NOMO-1 treated with dmso at 0.1 percent for 144 hours (cell line): ENCODE data around the gene SLC46A3.
"Not testable (repeated sequence)": the region's sequence is repeated elsewhere in the genome, so short reads cannot be mapped to it uniquely, and the experiment has no call there.

Experiments
- DNase-seq: peaks from one replicate; lab custom pipeline; 2025; ENCODE audit not compliant: unreplicated experiment; lab: John Stamatoyannopoulos, UW

The SLC46A3 gene

DNA sequence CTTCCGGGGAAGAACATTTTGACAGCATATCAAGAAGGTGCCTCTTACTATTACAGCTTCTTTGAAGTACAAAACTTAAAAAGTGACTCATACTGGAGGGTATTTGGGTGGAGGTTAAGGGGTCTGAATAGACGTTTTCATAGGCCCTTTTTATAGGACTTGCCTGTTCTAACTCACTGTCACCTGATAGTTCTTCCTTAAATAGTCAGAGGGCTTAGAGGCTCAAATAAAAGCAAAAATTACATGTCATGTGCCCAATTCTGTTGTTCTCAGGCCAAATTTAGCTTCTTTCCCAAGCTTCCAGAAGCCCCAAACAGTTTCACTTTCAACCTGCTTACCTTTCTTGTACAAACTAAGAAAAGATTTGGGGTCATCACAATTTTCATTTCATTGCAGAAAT lies 16.1 kb upstream of the SLC46A3 start:
- no peak for DNase-seq

DNA sequence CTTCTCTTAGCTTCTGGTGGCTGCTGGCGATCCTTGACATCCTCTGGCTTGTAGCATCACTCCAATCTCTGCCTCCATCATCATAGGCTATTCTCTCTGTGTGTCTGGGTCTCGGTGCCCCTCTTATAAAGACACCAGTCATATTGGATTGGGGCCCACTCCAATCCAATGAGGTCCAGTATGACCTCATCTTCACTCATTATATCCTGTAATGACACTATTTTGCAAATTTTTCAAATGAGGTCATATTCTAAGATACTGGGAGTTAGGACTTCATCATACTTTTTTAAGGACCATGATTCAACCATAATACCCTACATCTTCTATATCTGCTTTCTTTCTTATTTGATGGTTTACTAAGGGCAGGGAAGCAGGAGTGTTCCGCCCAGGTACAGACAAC lies 12.0 kb upstream of the SLC46A3 start:
- DNase-seq, result no peak

DNA sequence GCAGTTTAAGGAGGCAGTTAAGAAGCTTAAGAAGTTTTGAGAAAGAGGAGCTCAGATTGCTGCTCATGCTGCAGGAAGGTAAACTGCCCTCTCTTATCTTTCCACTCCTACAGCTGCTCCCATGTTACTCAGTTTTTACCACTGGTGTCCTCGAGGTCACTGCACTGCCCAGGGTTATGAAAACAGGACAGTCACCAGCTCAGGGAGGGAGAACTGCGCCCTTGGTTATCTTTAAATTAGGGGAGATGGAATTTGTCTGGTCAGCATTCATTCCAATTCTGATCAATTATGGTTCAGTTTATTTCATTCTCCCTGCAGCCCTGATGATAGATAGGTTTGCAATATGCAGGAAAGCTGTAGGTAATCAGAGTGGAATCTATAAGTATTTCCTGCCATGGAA lies 10.8 kb upstream of the SLC46A3 start:
- no peak for DNase-seq

DNA sequence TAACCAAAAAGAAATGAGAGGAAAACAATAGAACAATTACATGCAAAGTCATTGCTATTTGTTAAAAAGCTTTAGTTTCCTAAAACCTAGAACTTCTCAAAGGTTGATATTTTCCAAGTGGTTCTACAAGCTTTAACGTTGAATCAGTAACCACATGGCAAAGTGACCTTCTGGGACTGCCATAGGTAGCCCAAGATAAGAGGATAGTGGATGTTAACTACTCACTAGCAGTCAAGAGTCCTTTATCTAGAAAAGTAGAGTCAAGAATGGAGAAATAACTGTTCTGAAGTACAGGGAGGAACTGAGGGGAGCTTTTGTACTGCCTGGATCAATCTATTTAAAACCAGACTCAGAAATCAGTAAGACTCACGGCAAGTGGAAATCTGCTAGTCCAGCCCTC lies 9.9 kb upstream of the SLC46A3 start:
- no peak for DNase-seq

DNA sequence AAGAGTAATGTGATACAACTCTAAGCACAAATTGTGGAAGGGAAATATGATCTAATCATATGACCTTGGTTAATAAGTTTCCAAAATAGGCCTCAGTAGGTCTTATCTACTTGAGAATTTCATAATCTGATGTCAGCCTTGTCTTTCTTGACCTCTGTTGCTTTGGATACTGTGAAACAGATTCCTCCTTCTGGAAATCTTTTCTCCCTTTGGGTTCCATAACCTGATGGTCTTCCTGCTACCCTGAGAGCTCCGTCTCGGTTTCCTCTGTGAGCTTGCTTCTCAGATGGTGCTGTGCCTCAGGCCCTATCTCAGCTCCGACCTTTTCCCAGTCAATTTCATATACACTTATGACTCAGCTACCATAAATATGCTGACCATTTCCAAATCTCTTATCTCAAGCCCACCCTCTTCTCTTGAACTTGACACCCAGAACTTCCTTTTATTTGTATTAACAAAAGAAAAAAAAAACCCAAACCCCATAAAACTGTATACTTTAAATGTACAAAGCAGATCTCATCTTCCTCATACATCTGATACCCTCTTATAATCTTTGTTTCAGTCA lies 6.4 kb upstream of the SLC46A3 start:
- DNase-seq, result no peak

DNA sequence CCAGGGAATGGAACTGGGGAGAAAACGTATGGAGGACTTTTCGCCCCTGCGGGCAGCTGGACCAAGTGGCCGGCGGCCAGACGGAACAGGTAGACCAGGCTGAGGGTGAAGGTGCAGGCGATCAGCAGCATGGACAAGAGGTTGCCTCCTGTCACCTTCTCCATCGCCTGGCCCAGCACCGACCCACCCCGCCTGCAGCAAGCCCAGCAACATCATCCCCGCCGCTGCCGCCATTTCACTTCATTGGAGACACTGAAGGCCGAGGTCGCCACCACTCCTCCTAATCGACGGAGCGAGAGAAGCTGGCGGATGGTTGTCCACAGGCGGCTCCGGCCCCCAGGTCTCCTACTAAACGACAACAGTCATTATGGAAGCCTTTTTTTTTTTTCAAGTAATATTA lies 5.0 kb upstream of the SLC46A3 start:
- DNase-seq, result no peak

DNA sequence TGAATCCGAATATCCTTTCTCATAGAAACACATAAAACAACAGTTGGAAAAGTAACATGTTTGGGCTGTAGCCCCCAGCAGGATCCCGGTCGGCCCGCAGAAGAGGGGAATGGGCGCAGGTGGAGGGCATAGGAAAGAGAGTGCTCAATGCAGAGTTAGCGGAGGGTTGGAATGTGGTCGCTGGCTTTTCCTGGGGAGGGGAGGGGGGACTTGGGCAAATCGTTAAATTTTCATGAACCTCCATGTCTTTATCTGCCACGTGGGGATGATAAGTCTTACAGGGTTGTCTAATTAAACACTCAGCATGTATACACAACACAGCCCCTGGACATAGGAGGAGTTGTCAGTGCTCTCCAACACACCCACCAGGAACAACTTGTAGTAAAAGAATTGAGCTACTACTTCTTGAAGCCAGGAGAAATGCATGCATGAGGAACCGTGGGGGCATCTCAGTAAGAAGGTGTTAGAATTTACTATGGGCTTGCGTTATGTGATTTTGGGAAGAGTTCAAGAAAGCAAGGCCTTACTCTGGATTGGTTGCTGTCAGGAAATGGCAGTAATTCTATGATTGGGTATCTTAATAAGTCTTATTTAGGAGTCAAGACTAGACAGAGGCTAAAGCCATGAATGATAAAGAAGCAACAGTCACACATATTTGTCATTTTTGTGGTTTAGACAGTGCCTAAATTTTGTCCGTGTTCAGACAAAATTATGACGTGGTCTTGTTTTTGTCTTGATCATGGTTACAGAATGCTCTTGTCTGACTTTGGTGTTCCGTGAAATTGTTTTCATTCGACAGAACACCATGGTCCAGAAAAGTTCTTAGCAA lies 671 bp upstream of the SLC46A3 start:
- no peak for DNase-seq

DNA sequence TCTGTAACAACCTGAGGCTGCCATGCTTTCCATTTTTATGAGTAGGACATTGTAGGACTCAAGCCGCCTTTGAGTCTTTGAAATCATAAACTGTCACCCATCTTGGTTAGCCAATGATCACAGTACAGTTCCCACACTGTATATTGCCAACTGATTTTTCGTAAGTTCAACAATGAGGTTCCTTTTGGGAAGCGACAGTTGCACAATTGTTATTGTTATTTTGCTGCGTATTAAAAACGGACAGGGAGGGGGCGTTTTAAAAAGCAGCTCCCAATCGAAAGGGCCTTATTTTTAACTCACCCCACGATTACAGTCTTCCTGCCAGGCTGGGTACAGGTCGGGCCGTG lies 601 bp downstream of the SLC46A3 start:
- DNase-seq, result no peak

DNA sequence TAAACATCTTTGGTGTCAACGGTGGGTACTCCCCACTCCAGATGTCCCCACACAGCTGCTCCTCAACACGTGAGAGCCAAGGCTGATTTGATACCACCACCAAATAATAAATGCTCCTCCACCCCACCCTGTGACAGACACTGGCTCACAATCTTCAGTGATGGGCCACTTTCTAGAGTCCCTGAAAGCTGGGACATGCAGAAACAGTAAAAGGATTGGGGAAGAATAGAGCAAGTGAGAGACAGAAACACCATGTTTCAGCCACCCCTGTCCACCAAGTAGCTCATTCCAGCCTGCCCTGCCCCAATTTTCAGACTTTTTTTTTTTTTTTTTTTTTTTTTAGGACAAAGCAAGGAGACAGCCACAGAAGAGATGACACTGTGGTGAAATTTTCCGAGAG lies 1.6 kb downstream of the SLC46A3 start:
- DNase-seq, result no peak

DNA sequence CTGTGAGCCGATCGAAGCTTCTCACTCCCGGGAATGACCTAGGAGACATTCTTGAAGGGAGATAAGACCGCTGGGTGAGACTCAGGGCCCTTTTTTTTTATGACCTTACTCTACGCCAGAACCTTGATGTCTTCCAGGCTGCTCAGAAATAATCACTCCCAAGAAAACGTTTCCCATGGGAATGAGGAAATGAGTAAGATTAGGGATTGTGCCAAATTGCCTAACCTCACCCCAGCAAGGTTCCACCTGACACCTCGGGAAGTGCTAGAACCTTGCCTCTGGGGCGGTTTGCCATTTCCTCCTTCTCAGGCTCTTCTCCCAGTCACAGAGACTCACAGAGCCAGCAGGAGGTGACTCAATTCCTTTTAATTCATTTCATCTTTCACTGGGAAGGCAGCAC lies 2.3 kb downstream of the SLC46A3 start:
- DNase-seq, result no peak

DNA sequence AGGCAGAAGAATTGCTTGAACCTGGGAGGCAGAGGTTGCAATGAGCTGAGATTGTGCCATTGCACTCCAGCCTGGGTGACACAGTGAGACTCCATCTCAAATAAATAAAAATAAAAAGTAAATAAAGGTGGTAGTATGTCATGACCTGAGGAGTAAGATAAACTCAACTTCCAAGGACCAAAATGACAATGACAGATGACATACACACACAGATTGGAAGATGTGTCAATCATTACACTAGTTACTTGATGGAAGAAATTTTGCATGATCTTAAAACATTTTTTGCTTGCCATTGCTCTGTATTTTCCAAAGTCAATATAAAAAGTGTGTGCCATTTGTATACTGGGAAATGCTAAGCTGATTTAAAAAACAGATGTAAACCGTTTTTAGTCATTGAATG lies 4.1 kb downstream of the SLC46A3 start:
- DNase-seq, result no peak

DNA sequence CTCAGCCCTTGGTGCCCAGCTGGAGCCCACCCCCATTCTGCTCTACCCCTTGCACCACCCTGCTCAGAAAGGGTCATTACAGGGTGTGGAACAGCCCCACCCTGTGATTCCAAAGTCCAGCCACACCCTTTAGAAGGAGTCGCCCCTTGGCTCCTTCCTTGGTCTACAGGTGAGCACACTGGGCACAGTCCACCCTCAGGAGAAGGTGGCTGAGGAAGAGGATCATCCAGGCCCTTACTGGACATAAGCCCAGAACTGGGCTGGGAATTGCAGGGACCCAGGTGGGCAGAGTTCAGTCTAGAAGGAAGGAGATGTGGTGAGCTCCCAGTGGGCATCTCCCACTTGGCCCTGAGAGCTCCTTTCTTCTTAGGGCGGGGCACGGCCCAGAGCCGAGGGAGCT lies 8.6 kb downstream of the SLC46A3 start:
- DNase-seq, result no peak

DNA sequence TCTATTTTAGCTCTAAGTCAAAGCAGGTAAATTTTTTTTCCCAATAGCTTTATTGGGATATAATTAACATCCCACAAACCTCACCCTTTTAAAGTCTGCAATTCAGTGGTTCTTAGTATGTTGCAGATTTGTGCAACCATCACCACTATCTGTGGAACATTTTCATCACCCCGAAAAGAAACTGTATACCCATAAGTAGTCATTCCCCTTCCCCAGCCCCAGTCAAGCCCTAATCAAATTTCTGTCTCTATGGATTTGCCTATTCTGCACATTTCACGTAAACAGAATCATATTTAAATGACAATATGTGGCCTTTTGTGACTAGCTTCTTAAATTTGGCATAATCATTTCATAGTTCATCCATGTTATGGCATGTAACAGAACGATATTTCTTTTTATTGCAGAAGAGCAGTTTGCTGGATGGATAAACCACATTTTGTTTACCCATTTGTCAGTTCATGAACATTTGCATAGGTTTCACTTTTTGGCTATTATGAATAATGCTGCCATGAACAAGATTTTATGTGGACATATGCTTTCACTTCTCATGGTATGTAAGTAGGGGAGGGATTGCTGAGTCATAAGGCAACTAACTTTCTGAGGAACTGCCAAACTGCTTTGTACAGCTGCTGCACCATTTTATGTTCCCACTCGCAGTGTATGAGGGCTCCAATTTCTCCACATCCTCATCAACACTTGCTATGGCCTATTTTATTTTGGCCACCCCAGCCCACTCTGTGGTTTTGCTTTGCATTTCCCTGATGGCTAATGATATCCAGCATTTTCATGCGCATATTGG lies 10.9 kb downstream of the SLC46A3 start:
- peak; percentile 80 for DNase-seq

DNA sequence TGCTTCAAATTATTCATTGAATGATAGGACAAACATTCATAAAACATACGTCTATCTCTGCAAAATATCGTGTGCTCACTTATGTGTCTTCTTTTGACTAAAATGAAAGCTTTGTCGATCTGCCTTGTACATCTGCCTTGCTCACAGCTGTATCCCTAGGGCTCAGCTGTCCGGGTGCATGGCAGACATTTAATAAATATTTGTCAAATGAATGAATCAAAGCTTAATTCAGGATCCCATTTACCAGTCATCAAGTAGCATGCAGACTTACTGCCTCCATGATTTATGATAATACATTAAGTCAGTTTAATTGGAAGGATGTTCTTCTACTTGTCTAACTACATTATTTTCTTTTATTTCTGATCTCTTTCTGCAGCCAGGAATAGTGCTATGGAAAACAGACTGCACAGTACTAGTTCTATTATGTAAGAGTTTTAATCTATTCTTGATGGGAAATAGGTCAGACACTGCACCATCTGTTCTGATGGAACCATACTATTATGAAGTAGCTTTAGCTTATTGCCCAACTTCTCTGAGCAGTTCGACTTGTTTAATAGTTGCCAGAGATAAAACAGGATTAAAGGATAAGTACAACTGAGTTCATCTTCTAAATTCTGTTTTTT lies 13.2 kb downstream of the SLC46A3 start:
- no peak for DNase-seq

DNA sequence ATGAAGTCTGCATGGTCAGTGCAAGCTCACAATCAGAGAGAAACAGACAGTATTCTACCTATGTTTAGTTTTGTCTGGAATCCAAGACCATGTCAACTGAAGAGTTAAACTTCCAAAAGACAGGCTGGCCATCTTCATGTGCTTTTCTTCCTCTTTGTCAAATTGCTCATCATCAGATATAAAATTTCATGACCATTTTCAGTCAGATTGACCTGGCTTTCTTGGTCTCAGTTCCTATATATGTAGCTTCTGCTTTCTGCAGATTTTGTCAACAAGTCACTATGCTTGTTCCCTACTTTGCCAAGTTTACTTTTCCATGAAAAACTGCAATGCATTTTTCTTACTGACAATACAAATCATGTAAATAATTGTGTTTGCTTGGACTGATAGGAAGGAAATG lies 13.9 kb downstream of the SLC46A3 start:
- no peak for DNase-seq

DNA sequence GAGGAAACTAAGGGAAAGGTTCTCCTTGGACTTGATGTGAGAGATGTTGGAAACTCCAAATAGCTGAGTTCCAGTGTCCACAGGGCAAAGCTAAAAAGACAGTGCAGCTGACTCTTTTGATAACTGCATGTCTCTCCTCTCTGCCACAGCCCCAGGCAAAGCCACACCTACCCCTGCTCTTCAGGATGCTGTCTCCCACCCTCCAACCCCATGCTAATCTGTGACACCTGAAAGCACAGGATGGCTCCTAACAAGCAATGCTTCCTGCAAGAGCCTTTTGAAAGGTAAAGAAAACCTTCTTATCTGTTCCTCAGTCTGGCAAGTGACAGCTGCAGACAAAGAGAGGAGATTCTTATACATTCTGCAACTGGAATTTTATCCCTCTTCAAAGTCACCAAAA lies 14.5 kb downstream of the SLC46A3 start:
- no peak for DNase-seq

DNA sequence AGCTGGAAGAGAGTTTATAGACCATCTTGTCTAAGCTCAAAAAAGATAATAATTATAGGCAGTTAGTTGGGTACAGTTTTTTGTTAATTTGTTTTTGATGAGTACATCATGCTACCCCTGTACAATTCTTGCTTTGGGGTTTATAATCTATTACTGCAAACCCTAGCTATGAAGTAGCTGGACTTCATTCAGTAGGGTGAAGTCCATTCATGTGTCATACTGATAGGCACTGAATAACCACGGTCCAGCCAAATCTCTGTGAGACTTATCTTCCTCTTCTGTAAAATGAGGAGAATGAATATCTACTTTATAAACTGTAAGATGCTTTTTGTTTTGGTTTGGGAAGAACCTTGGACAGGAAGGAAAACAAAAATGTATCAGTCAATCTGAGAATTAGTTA lies 19.5 kb downstream of the SLC46A3 start:
- DNase-seq, result no peak

DNA sequence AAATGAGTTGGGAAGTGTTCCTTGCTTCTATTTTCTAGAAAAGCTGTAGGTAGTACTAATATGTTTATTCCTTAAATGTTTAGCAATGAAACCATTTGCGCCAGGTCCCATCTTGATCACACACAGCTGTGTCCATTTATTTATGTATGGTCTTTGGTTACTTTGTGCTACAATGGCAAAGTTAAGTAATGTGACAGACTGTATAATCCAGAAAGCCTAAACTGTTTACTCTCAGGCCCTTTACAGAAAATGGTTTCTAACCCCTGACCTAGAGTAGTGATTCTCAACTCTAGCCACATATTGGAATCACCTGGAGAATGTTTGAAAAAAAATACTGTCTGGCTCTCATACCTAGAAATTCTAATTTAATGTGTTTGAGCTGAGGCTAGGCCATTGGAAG lies 21.3 kb downstream of the SLC46A3 start:
- no peak for DNase-seq

DNA sequence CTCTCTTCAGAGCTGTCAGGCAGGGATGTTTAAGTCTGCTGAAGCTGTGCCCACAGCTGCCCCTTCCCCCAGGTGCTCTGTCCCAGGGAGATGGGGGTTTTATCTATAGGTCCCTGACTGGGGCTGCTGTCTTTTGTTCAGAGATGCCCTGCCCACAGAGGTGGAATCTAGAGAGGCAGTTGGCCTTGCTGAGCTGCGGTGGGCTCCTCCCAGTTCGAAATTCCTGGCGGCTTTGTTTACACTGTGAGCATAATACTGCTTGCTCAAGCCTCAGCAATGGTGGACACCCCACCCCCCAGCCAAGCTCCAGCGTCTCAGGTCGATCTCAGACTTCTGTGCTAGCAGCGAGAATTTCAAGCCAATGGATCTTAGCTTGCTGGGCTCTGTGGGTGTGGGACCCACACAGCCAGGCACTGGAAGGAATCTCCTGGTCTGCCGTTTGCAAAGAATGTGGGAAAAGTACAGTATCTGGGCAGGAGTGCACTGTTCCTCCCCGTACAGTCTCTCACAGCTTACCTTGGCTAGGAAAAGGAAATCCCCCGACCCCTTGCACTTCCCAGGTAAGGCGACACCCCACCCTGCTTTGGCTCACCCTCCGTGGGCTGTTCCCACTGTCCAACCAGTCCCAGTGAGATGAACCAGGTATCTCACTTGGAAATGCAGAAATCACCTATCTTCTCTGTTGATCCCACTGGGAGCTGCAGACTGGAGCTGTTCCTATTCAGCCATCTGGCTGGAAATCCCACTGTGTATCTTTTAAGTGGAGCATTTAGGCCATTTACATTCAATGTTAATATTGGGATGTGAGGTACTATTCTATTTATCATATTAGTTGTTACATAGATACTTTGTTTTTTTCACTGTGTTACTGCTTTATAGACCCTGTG lies 24.9 kb downstream of the SLC46A3 start:
- DNase-seq, result not testable (repeated sequence)

DNA sequence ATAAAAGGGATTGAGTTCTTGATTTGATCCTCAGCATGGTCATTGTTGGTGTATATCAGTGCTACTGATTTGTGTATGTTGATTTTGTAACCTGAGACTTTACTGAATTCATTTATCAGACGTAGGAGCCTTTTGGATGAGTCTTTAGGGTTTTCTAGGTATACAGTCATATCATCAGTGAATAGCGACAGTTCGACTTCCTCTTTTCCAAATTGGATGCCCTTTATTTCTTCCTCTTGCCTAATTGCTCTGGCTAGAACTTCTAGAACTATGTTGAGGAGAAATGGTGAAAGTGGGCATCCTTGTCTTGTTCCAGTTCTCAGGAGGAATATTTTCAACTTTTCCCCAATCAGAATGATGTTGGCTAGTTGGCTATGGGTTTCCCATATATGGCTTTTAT lies 32.9 kb downstream of the SLC46A3 start:
- no peak for DNase-seq

DNA sequence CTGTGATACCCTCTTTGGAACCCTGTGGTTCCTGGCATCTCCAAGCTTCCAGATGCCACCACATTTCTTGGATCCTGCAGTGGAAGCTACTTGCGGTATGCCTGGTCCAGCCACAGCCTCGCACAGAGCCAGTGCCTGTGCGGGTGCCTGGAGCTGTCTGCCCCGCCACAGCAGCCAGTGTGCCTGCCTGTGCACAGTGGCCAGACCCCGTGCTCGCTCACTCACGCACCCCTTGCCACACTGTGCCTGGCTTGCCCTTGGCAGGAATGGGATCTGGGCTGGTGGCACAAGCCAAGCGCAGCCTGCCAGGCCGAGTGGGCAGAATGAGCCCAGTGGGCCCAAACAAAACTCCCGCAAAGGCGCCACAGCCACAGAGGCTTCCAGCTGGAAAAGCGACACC lies 33.7 kb downstream of the SLC46A3 start:
- DNase-seq, result no peak
